ENCODE data around the gene DMTF1.

The DMTF1 gene

GRCh38 chr7:87146740-87147386 is 5.4 kb upstream of the DMTF1 start:
- peak in 2 of 56 donors; percentile 0 for DNase-seq

GRCh38 chr7:87147500-87147899 is 4.8 kb upstream of the DMTF1 start:
- DNase-seq: no peak

GRCh38 chr7:87148332-87148955 is 3.8 kb upstream of the DMTF1 start:
- peak in 1 of 56 donors; percentile 6 for DNase-seq

GRCh38 chr7:87151002-87151728 is 1.1 kb upstream of the DMTF1 start:
- DNase-seq: no peak

GRCh38 chr7:87151729-87152111 is 533 bp upstream of the DMTF1 start:
- no peak for DNase-seq

GRCh38 chr7:87152897-87153641 is 816 bp downstream of the DMTF1 start:
- DNase-seq: peak in 24 of 56 donors; percentile 10 to 61 (median 34)

- DNase-seq: no peak
These were observed 1.9 kb downstream of the DMTF1 start for GRCh38 chr7:87154166-87154565.

- no peak for DNase-seq
These were observed 2.3 kb downstream of the DMTF1 start for GRCh38 chr7:87154569-87154968.

- no peak for DNase-seq
These were observed 3.5 kb downstream of the DMTF1 start for GRCh38 chr7:87155788-87156187.

GRCh38 chr7:87156709-87157108 is 4.5 kb downstream of the DMTF1 start:
- DNase-seq: no peak

GRCh38 chr7:87159538-87159937 is 7.3 kb downstream of the DMTF1 start:
- no peak for DNase-seq

- no peak for DNase-seq
These were observed 12.2 kb downstream of the DMTF1 start for GRCh38 chr7:87164433-87164832.

GRCh38 chr7:87170828-87171227 is 18.6 kb downstream of the DMTF1 start:
- DNase-seq: no peak

- DNase-seq: no peak
These were observed 19.2 kb downstream of the DMTF1 start for GRCh38 chr7:87171282-87171934.

GRCh38 chr7:87173471-87173870 is 21.2 kb downstream of the DMTF1 start:
- no peak for DNase-seq

GRCh38 chr7:87178320-87178719 is 26.1 kb downstream of the DMTF1 start:
- DNase-seq: no peak

GRCh38 chr7:87179180-87179579 is 26.9 kb downstream of the DMTF1 start:
- DNase-seq: no peak

- no peak for DNase-seq
These were observed 34.9 kb downstream of the DMTF1 start for GRCh38 chr7:87187120-87187519.

GRCh38 chr7:87188930-87189329 is 36.7 kb downstream of the DMTF1 start:
- DNase-seq: no peak

GRCh38 chr7:87190783-87191182 is 38.5 kb downstream of the DMTF1 start:
- no peak for DNase-seq

- DNase-seq: no peak
These were observed 40.7 kb downstream of the DMTF1 start for GRCh38 chr7:87192784-87193487.
